GM19463 (cell line): ENCODE measurements around the gene KCND3.

Source experiments
- ATAC-seq: cut with Tn5 transposase; IDR thresholded peaks from one replicate; pipeline ENCODE4 v1.9.1; 2021; ENCODE audit warnings: mild to moderate bottlenecking, moderate library complexity; ENCODE audit not compliant: unreplicated experiment

KCND3 gene

GRCh38 chr1:111988743-111989453, 570 bp downstream of the KCND3 start:
- no peak for ATAC-seq

DNA sequence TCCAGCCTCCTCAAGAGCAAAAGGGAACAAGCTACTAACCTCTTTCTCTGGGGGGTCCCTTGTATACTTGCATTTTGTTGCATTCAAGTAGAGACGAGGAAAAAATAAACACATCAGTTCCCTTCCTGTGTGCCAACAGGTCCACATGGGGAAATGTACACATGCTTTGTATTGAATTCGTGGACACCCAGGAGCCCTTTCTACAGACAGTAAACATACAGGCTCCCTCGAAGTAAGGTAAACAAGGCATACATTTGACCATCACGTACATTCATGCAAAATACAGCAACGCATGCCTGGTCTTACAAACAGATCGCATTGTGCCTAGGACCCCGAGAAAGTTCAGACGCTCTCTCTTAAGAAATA, 1.1 kb downstream of the KCND3 start:
- ATAC-seq = no peak

- ATAC-seq = no peak
Observed at GRCh38 chr1:111987502-111987901, 2.0 kb downstream of the KCND3 start.

GRCh38 chr1:111983500-111983899, 6.0 kb downstream of the KCND3 start:
- ATAC-seq = no peak

- no peak for ATAC-seq
Observed at GRCh38 chr1:111982428-111982827, 7.0 kb downstream of the KCND3 start.

DNA sequence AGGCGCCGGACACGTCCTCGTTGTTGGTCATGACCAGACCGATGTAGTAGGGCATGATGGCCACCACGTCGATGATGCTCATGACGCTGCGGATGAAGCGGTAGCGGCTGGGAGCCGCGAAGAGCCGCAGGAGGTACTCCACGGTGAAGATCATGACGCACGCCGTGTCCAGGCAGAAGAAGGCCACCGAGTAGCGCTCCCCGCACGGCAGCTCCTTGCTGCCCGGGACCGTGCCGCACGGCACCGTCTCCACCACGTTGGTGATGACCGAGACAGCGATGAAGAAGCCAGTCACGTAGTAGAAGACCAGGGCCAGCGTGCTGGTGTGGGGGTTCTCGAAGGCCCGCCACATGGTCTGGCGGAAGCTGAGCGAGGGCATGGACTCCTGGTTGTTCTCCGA, 7.6 kb downstream of the KCND3 start:
- ATAC-seq = no peak

DNA sequence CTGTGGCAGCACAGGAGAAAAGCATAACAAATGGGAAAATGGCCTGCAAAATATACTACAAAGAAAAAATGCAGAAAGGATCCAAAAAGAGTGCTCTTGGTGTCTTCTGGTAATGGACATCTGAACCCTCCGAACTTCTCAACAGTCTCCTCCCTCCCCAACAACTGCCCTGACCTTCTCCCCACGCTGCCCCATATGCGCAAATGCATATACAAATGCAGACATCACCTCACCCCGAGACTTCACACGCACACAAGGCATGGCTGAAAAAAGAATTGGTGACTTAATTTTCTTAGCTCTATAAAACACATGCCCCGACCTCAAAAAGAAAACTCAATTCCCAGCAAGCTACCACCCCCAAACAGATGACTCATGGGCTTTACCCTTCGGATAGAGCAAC, 8.4 kb downstream of the KCND3 start:
- no peak for ATAC-seq

- no peak for ATAC-seq
Observed at GRCh38 chr1:111980686-111981085, 8.8 kb downstream of the KCND3 start.

- ATAC-seq = no peak
Observed at GRCh38 chr1:111978695-111979094, 10.8 kb downstream of the KCND3 start.

DNA sequence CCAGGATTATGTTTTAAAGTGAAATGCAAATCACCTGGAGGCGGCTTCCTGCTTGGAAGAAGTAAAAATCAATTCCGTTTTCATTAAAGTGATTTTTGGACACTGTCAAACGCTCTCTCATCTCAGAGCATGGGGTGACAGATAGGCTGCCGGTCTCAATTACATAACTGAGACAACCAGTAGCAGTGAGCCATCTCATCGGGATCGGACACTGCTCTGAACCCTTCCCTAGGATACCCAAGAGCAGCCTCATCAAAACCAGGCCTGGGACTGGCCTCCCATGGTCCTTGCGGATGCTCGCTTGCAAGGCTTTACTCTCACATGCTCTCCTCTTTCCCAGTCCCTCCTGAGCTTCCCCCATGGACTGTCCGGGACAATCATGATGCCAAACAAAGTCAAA, 12.1 kb downstream of the KCND3 start:
- ATAC-seq = no peak

GRCh38 chr1:111976842-111977241, 12.6 kb downstream of the KCND3 start:
- no peak for ATAC-seq

- ATAC-seq = no peak
Observed at GRCh38 chr1:111976332-111976731, 13.1 kb downstream of the KCND3 start.

DNA sequence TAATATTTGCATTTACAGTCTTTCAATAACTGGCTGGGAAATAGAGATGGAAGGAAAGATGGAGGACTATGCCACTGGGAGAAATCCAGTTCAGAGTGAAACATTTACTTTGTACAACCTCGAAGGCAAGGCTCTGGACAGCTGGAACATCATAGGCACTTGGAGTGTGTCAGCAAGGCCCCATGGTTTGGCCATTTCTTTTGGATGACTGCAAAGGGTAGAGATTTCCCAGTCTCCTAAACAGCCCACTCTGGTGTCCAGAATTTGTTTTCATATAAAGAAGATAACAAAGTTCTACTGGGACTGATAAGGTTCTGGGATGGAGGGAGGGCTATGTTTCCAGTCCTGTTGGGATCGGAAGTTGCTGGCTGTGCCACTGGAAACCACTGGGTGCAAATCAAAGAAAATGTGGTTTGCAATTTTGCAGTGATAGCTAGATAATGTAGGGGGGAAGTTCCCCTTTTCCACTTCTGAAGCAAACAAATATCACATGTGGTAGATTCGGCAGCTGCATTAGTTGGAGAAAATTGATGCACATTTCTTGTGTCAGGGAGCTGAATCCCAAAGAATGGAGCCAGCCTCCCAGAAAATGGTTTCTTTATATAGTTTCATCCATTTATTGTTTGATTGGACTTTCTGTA, 16.2 kb downstream of the KCND3 start:
- no peak for ATAC-seq

- no peak for ATAC-seq
Observed at GRCh38 chr1:111971396-111971795, 18.1 kb downstream of the KCND3 start.

DNA sequence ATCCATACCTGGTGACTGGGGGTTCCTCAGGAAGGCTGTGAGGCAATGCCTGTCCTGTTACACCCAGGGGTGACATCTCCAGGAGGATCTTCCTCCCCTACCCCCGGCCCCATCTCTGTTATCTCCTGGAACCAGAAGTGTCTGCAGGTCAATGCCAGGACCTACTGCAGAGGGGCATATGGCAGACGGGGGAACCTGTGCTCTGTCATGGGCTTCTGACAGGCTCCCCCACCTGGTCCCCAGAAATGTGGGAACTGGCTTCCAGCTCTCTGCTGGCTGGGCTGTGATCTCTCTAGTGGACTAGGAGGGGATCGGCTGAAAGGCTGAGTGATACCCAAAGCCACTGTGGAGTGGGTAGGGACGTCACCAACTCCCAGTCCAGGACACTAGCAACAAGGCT, 21.0 kb downstream of the KCND3 start:
- no peak for ATAC-seq

GRCh38 chr1:111967886-111968285, 21.6 kb downstream of the KCND3 start:
- no peak for ATAC-seq

- no peak for ATAC-seq
Observed at GRCh38 chr1:111967067-111967690, 22.3 kb downstream of the KCND3 start.

- no peak for ATAC-seq
Observed at GRCh38 chr1:111965781-111966443, 23.6 kb downstream of the KCND3 start.

GRCh38 chr1:111963985-111964738, 25.3 kb downstream of the KCND3 start:
- no peak for ATAC-seq

DNA sequence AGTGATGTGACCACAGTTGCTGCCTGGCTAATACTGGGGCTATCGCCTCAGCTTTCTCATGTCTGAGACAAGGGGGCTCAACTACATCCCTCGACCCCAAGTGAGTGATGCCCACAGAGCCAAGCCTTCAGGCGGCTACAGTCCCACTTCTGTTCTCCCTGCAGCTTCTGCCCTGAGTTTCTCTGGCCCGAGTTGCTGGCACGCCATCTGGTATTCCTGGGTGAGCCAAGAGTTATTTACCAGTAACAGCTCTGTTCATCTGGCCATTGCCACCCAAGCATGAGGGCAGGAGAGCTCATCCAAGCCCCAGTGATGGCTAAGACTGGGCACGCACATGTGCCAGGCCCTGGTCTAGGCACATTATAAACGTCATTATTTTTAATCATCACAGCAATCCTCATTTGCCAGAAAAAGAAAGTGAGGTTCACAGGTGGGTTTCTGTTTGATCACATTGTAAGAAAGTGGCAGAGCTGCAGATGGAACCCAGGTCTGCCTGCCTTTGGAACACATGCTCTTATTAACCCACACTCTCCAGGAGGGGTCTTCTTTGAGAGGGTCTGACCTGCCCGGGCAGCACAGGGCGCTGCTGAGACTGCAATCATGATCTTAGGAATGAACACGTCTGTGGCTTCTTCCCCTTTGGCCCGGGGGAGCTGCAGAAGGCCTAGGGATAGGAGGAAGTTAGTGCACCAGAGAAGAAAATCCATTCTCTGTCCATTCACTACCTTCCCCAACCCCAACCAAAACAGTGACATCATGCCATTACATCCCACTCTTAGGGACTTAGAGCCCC, 27.5 kb downstream of the KCND3 start:
- no peak for ATAC-seq
